GM12878 (cell line): Measurements from ENCODE around the gene SLC25A33. TPM values are rescaled to one million over a fixed set of nuclear protein-coding genes. Genes with fewer than 3 reads are reported as not detected.

Experiments used
- ATAC-seq: fragments of 200-7000 bp; cut with Tn5 transposase; 3 replicates; pipeline ENCODE4 v1.9.1; 2020; ENCODE audit warnings: mild to moderate bottlenecking, moderate library complexity
- BruUV-seq: library from RNA; stranded (reverse); fragments of 400-500 nt; replicated peaks from 2 replicates; lab custom pipeline; 2021; lab: Mats Ljungman, UMichigan
- CTCF ChIA-PET: fragments of 300-600 bp; sonication (Branson Sonifier 250); formaldehyde crosslinking; extraction: SDS; loops from one replicate; lab custom pipeline; 2021; ENCODE audit warnings: inconsistent platforms; lab: Yijun Ruan, JAX
- POLR2A ChIA-PET: fragments of 350-600 bp; formaldehyde crosslinking; extraction: SDS; loops from one replicate; lab custom pipeline; 2021; ENCODE audit warnings: inconsistent platforms; lab: Charles Lee
- RAD21 ChIA-PET: fragments of 300-600 bp; sonication (Branson Sonifier 250); formaldehyde crosslinking; loops from one replicate; lab custom pipeline; 2023; ENCODE audit warnings: antibody characterized with exemption; ENCODE audit not compliant: unreplicated experiment; lab: Charles Lee
- SMC1A ChIA-PET: fragments of 300-600 bp; sonication (Branson Sonifier 250); formaldehyde crosslinking; loops from one replicate; lab custom pipeline; 2023; ENCODE audit not compliant: unreplicated experiment, uncharacterized antibody; lab: Charles Lee
- DNase-seq: peaks from one replicate; pipeline ENCODE4 v3.0.0-alpha.2; 2011; ENCODE audit warnings: low read depth, low spot score
- FAIRE-seq: peaks from 3 replicates; lab custom pipeline; 2011; peaks lifted over from hg19 to GRCh38; lab: Jason Lieb, UNC
- H2AFZ ChIP-seq: 2 replicates; pipeline ENCODE4 v1.6.0; 2011; ENCODE audit warnings: low read depth, low read length, control low read depth; ENCODE audit not compliant: control insufficient read depth
- H3K27ac ChIP-seq: 2 replicates; pipeline ENCODE4 v1.5.1; 2011; ENCODE audit warnings: control low read depth; ENCODE audit not compliant: control insufficient read depth, insufficient read depth
- H3K27me3 ChIP-seq, 2 experiments: replicated peaks in 1 of 2; 2 replicates each; pipeline versions ENCODE4 v1.6.0 to v1.6.1; 2011; ENCODE audit warnings: low read length in 1 of 2; ENCODE audit not compliant: control insufficient read depth in 2 of 2, insufficient read depth in 2 of 2
- H3K36me3 ChIP-seq, 2 experiments: 2 replicates each; pipeline ENCODE4 v1.5.1; 2011; ENCODE audit warnings: low read length in 1 of 2; ENCODE audit not compliant: control insufficient read depth in 2 of 2, insufficient read depth in 2 of 2
- H3K4me1 ChIP-seq: 2 replicates; pipeline ENCODE4 v1.6.1; 2011; ENCODE audit warnings: mild to moderate bottlenecking, low read length, moderate library complexity, mixed read lengths; ENCODE audit not compliant: control insufficient read depth, insufficient read depth
- H3K4me2 ChIP-seq: 2 replicates; pipeline ENCODE4 v1.6.0; 2011; ENCODE audit warnings: control low read depth; ENCODE audit not compliant: control insufficient read depth, insufficient read depth
- H3K4me3 ChIP-seq: fragments of 200-600 bp; sonication (generic); 2 replicates; pipeline ENCODE4 v1.5.1; 2016
- H3K79me2 ChIP-seq: 2 replicates; pipeline ENCODE4 v1.6.0; 2011; ENCODE audit warnings: low read length; ENCODE audit not compliant: control insufficient read depth, insufficient read depth
- H3K9ac ChIP-seq: 2 replicates; pipeline ENCODE4 v1.8.0; 2011; ENCODE audit warnings: low read length, control low read depth, mixed read lengths; ENCODE audit not compliant: control insufficient read depth, insufficient read depth
- H3K9me3 ChIP-seq: replicated peaks from 3 replicates; pipeline ENCODE4 v1.5.1; 2011; ENCODE audit warnings: mild to moderate bottlenecking, low read length; ENCODE audit not compliant: control insufficient read depth, insufficient read depth
- H4K20me1 ChIP-seq: 2 replicates; pipeline ENCODE4 v1.6.0; 2011; ENCODE audit not compliant: control insufficient read depth, insufficient read depth
- GATAD2B ChIP-seq: fragments of 450-650 bp; conservative IDR thresholded peaks from 2 replicates; pipeline ENCODE4 v1.6.1; 2017; ENCODE audit warnings: low read depth, mild to moderate bottlenecking, moderate library complexity
- HCFC1 ChIP-seq: fragments of 150-350 bp; IDR thresholded peaks from 2 replicates; pipeline ENCODE4 v1.6.1; 2014; ENCODE audit warnings: low read length
- MTA2 ChIP-seq: fragments of 450-650 bp; IDR thresholded peaks from 2 replicates; pipeline ENCODE4 v1.6.1; 2016; ENCODE audit warnings: low read depth, mild to moderate bottlenecking, moderate library complexity
- NFYB ChIP-seq: IDR thresholded peaks from 2 replicates; pipeline ENCODE4 v1.6.1; 2011; ENCODE audit warnings: low read depth, mild to moderate bottlenecking, low read length, improper control_type of control experiment, moderate library complexity; ENCODE audit not compliant: insufficient read depth
- PAX5 ChIP-seq: IDR thresholded peaks from 2 replicates; pipeline ENCODE4 v1.6.1; 2011; ENCODE audit warnings: low read depth, low read length, borderline replicate concordance
- PAX8 ChIP-seq: fragments of 450-650 bp; IDR thresholded peaks from 2 replicates; pipeline ENCODE4 v1.6.1; 2017; ENCODE audit warnings: mild to moderate bottlenecking, moderate library complexity
- RAD21 ChIP-seq: IDR thresholded peaks from 2 replicates; pipeline ENCODE4 v1.6.1; 2011; ENCODE audit warnings: mild to moderate bottlenecking, low read depth, low read length, moderate library complexity; ENCODE audit not compliant: insufficient read depth
- RUNX3 ChIP-seq: IDR thresholded peaks from 2 replicates; pipeline ENCODE4 v1.6.1; 2012; ENCODE audit warnings: low read length, inconsistent platforms
- SMC3 ChIP-seq: IDR thresholded peaks from 2 replicates; pipeline ENCODE4 v1.6.1; 2011; ENCODE audit warnings: low read length, improper control_type of control experiment, borderline replicate concordance
- SREBF1 ChIP-seq: IDR thresholded peaks from 2 replicates; pipeline ENCODE4 v1.6.1; 2012; ENCODE audit warnings: mild to moderate bottlenecking, low read length
- TCF7 ChIP-seq: IDR thresholded peaks from 2 replicates; pipeline ENCODE4 v1.6.1; 2014; ENCODE audit warnings: antibody characterized with exemption, borderline replicate concordance
- ZBTB11 ChIP-seq: fragments of 450-650 bp; formaldehyde crosslinking; IDR thresholded peaks from 2 replicates; pipeline ENCODE4 v1.5.0; 2022; ENCODE audit warnings: mild to moderate bottlenecking, missing genetic modification characterization
- WGBS: methylation state at CpG from one replicate; pipeline ENCODE4 v1.1.6; 2016; ENCODE audit warnings: low lambda C conversion rate; ENCODE audit not compliant: insufficient replicate concordance, insufficient coverage; ENCODE audit errors: missing lambda C conversion rate; 5-methylcytosine and 5-hydroxymethylcytosine counted together
- in situ Hi-C: fragments of 300-500 bp; cut with MboI; formaldehyde crosslinking; loops from 9 replicates; pipeline ENCODE4 v1.14.3; 2018; ENCODE audit warnings: mixed read lengths
- intact Hi-C: fragments of 100-400 bp; cut with micrococcal nuclease; formaldehyde crosslinking; loops from one replicate; pipeline ENCODE4 v1.14.2; 2022; ENCODE audit not compliant: unreplicated experiment
- polyA plus RNA-seq, 11 experiments: library from polyadenylated mRNA; depleted of rRNA in 4 of 11; unstranded in 6 of 11; stranded (reverse) in 5 of 11; fragments of >200 nt; fragmentation: Nextera tagmentation in 4 of 11; fragmentation: Illumina TruSeq in 1 of 11; extraction: Ambion mirVana in 4 of 11; extraction: Trizol in 1 of 11; gene quantifications; 1 replicate in 1 of 11; 2 replicates in 10 of 11; pipeline versions ENCODE4 v1.2.1 to v1.2.3, GENCODE V29; 2011 to 2016; ENCODE audit warnings: inconsistent platforms in 2 of 11, missing spikeins in 2 of 11, low read depth in 1 of 11
- total RNA-seq, 4 experiments: library from RNA; depleted of rRNA in 3 of 4; stranded (reverse); fragments of >200 nt in 3 of 4; fragmentation: Illumina TruSeq in 1 of 4; extraction: Trizol in 1 of 4; gene quantifications; 2 replicates each; pipeline versions ENCODE4 v1.2.1 to v1.2.3, GENCODE V29; 2013 to 2021
- TF ChIP-seq, protein P1 (sequence below): fragments of 450-650 bp; formaldehyde crosslinking; IDR thresholded peaks from 2 replicates; pipeline ENCODE4 v1.4.0; 2020; ENCODE audit warnings: mild to moderate bottlenecking, moderate library complexity
- TF ChIP-seq, protein P2 (sequence below): fragments of 450-650 bp; IDR thresholded peaks from 2 replicates; pipeline ENCODE4 v1.6.1; 2014; ENCODE audit warnings: mild to moderate bottlenecking
- TF ChIP-seq, protein P3 (sequence below): IDR thresholded peaks from 2 replicates; pipeline ENCODE4 v1.6.1; 2012; ENCODE audit warnings: low read depth, low read length, improper control_type of control experiment

Gene SLC25A33
- total and polyA plus RNA-seq, 10 of the 15 experiments (the other 5 are each of a cell fraction or from before 2014, with no cell fraction given) = 1.7 to 11.2 (median 8.4) TPM

GRCh38 chr1:9573723-9574122, 34.5 kb downstream of the SLC25A33 start (continued):
- TF ChIP-seq ZBTB11 (no peak), RUNX3 (no peak), SMC3 (peak; percentile 35; the same call in 1 of the 2 replicates), PAX8 (no peak), PAX5 (no peak), RAD21 (peak; percentile 60), MTA2 (no peak)

DNA sequence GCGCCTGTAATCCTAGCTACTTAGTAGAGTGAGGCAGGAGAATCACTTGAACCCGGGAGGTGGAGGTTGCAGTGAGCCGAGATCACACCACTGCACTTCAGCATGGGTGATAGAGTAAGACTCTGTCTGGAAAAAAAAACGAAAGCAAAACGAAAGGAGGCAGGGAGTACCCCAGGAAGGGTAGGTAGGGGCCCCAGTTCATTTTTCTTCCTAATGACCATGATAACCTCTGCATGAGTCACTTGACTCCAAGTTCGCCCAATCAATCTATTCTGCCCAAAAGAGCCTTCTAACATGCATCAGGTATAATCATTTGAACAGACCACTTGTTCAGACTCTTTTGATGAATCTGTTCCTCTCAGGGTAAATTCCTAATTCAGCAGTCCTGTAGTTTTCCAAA, 36.2 kb downstream of the SLC25A33 start:
- RAD21 ChIA-PET = interaction anchor here (1.3 kb wide), 1 partner anchor 81 kb away, joined by 5 read pairs; no protein-coding TSS in a partner anchor
- H3K27ac ChIP-seq = no peak overlapping the region
- no peaks in the 10 kb centered on the region for H3K9me3 ChIP-seq
- POLR2A ChIA-PET = no interaction called here
- FAIRE-seq (no peak), DNase-seq (no peak), ATAC-seq (no peak)
- no peaks in the 10 kb centered on the region for H4K20me1 ChIP-seq
- H3K79me2 ChIP-seq = no peaks in the 10 kb centered on the region
- no peak overlapping the region for H2AFZ ChIP-seq
- peaks cover 9 to 21% of the 10 kb centered on the region in 2 experiments; a peak in 3 of 4 replicates for H3K36me3 ChIP-seq
- H3K4me1 ChIP-seq = no peaks in the 10 kb centered on the region
- no TSS peak for BruUV-seq
- H3K27me3 ChIP-seq = no peaks in the 10 kb centered on the region
- no peak for TF ChIP-seq GATAD2B
- TF ChIP-seq NFYB = no peak
- TF ChIP-seq, protein P1, sequence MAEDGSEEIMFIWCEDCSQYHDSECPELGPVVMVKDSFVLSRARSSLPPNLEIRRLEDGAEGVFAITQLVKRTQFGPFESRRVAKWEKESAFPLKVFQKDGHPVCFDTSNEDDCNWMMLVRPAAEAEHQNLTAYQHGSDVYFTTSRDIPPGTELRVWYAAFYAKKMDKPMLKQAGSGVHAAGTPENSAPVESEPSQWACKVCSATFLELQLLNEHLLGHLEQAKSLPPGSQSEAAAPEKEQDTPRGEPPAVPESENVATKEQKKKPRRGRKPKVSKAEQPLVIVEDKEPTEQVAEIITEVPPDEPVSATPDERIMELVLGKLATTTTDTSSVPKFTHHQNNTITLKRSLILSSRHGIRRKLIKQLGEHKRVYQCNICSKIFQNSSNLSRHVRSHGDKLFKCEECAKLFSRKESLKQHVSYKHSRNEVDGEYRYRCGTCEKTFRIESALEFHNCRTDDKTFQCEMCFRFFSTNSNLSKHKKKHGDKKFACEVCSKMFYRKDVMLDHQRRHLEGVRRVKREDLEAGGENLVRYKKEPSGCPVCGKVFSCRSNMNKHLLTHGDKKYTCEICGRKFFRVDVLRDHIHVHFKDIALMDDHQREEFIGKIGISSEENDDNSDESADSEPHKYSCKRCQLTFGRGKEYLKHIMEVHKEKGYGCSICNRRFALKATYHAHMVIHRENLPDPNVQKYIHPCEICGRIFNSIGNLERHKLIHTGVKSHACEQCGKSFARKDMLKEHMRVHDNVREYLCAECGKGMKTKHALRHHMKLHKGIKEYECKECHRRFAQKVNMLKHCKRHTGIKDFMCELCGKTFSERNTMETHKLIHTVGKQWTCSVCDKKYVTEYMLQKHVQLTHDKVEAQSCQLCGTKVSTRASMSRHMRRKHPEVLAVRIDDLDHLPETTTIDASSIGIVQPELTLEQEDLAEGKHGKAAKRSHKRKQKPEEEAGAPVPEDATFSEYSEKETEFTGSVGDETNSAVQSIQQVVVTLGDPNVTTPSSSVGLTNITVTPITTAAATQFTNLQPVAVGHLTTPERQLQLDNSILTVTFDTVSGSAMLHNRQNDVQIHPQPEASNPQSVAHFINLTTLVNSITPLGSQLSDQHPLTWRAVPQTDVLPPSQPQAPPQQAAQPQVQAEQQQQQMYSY (CRISPR knock-in tag) = no peak
- TF ChIP-seq, protein P2, sequence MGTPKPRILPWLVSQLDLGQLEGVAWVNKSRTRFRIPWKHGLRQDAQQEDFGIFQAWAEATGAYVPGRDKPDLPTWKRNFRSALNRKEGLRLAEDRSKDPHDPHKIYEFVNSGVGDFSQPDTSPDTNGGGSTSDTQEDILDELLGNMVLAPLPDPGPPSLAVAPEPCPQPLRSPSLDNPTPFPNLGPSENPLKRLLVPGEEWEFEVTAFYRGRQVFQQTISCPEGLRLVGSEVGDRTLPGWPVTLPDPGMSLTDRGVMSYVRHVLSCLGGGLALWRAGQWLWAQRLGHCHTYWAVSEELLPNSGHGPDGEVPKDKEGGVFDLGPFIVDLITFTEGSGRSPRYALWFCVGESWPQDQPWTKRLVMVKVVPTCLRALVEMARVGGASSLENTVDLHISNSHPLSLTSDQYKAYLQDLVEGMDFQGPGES = no peak
- TF ChIP-seq TCF7 = no peak
- TF ChIP-seq HCFC1 = no peak
- TF ChIP-seq, protein P3, sequence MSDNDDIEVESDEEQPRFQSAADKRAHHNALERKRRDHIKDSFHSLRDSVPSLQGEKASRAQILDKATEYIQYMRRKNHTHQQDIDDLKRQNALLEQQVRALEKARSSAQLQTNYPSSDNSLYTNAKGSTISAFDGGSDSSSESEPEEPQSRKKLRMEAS = no peak
- no peak for TF ChIP-seq SREBF1
- H3K9ac ChIP-seq = no peak overlapping the region
- CTCF ChIA-PET = interaction anchor here (1.1 to 3.1 kb wide), 2 partner anchors 19 to 80 kb away, joined by 3 to 34 read pairs; no protein-coding TSS in a partner anchor
- SMC1A ChIA-PET = no interaction called here
- no peak overlapping the region for H3K4me2 ChIP-seq
- 97% methylated on average over 6 of the region's 6 CpGs for WGBS
- H3K4me3 ChIP-seq = no peak overlapping the region
- in situ Hi-C loops = no loop called here
- intact Hi-C loops = no loop called here
